NCI-H2081 (cell line): Measurements from ENCODE around the gene ACVR1B.
A peak's percentile ranks its signal among the peaks of the same experiment; 100 is the strongest.

Experiments used
- DNase-seq, 2 experiments: peaks; one replicate each; lab custom pipeline; 2025; lab: John Stamatoyannopoulos, UW

The ACVR1B gene

DNA sequence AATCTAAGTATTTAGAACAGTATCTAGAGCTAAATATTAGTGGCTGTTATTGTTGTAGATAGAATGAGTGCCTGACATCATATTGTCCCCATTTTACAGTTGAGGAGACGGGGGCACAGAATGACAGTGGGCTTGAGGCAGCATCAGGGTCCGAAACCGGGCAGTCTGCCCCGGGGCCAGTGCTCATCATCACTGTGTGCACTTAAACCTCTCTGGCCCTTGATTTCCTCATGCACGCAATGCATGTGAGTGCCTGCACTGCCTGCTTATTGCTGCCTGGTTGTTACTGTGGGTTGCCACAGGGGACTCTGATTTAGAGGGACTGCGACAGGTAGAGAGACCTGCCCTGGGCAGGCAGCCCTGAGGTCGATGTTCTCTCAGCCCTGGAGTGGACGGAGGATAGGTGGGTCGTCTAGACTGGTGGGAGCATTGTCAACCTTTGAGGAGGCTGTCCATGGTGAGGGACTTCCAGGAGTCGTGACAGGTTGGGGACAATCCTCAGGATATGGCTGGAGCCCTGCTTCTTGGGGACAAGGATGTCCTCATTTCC, 34.4 kb upstream of the ACVR1B start:
- no peak for DNase-seq

DNA sequence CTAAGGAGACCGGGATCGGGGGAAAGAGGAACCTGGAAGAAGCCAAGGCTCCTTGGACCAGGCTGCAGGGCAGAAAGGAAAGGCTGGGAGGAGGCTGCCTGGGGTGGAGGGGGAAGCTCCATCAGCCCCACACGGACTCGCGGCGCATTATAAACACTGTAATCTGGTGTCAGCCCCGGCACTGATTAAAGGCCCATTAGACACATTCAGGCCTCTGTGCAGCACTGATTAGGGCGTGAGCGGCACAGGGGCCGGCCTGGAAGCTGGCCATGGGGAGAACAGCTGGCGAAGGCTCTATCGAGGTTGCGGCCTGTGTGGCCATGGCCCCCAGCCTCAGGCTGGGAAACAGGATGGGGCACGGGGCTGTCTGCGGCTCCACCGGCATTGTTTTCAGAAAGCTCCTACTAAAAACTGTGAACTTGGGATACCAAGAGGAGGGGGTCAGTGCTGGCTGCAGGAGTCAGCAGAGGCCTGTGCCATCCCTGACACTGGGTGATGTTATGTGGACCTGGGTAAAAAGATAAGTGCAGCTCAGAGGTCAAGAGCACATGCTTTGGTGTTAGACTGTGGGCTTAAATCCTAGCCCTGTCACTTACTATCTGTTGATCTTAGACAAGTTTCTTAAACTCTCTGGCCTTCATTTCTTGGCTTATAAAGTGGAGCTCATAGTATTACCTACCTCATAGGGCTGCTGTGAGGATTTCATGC, 33.6 kb upstream of the ACVR1B start:
- DNase-seq = peak in 1 of 2 experiments; percentile 19

GRCh38 chr12:51920046-51920445, 31.5 kb upstream of the ACVR1B start:
- DNase-seq = no peak

DNA sequence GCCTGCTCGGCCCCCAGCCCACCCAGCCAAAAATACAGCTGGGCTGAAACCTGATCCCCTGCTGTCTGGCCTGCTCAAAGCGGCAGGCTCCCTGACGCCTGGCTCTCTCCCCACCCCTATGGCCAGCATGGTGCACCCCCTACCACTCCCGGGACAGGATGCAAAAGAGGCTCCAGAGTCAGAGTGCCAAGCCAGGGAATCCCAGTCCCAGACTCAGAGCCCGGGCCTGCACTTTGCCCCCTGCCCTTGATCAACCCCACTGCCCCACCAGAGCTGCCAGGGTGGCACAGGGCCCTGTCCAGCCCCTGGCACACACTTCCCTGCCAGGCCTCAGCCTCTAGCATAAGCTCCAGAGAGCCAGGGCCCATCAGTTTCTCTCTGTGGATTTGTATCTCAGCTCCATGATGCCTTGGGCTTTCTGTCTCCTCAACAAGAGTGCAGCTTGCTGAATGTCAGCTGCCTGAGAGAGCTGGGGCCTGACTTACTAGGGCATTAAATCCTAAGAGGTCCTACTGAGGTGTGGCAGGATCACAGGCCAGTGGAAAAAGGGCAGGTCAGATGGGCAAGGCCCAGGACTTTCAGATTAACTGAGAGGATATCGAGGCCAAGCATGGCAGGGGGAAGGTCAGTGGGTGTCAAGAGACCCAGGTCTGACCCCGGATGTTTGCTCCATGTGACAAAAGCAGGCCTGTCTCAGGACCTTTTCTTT, 30.3 kb upstream of the ACVR1B start:
- DNase-seq = no peak

GRCh38 chr12:51922146-51922545, 29.4 kb upstream of the ACVR1B start:
- no peak for DNase-seq

- DNase-seq = no peak
Measured at GRCh38 chr12:51922762-51923505, 28.6 kb upstream of the ACVR1B start.

- no peak for DNase-seq
Measured at GRCh38 chr12:51923506-51924365, 27.8 kb upstream of the ACVR1B start.

DNA sequence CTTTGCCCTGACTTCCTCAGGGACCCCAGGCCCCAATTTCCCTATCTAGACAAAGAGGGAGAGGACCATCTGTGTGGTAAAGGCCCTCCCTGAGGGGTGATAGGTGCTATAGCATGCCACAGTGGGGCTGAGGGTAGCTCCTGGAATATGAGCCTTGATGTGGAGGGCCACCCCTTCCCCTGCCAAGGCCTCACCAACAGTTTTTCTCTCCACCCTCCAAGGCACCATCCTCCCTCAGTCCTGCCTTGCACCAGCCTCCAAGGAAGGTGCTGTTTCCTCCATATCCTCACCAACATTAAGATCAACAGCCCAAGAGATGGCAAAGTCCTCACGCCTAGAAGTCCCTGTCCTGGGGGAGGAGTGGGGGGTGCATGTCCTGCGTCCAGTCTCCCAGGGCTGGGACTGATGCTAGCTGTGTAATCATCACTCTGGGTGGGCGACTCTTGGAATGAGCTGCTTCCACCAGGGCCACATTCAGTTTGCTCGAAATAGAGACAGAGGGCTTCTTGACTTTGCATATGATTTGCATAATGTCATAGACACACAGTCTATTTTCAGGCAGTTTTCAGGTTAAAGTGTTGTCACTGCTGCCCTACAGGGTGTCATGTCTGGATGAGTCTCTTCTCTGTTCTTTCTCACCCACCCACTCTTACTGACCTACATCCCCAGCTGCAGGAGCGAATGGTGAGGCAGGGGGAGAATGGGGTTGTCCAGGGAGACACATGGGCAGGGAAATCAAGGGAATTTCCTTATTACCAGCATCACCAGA, 26.8 kb upstream of the ACVR1B start:
- no peak for DNase-seq

- no peak for DNase-seq
Measured at GRCh38 chr12:51925346-51926063, 26.0 kb upstream of the ACVR1B start.

DNA sequence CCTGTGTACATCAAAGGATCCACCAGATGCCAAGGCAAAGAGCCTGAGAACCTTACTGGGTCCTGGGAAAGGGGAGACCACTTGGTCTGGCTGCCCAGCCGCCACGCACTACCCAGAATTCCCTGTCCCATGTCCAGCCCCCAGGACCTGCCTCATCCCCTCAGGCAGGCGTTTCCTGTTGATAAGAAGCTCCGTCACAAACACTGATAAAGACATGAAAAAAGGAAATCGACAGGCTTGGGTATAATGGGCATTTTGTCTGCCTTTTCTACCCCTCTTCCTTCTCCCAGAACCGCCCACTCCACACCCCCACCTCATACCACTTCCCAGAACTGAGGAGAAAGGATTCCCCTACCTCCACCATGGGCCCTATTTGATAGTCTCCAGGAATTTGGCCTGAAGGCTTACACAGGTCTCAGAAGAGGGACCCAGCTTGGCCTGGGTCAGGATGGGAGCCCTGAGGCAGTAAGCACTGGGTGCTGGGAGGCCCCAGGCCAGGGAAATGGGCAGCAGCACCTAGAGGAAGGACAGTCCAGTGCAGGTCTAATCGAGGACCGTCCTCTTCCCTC, 25.4 kb upstream of the ACVR1B start:
- no peak for DNase-seq

DNA sequence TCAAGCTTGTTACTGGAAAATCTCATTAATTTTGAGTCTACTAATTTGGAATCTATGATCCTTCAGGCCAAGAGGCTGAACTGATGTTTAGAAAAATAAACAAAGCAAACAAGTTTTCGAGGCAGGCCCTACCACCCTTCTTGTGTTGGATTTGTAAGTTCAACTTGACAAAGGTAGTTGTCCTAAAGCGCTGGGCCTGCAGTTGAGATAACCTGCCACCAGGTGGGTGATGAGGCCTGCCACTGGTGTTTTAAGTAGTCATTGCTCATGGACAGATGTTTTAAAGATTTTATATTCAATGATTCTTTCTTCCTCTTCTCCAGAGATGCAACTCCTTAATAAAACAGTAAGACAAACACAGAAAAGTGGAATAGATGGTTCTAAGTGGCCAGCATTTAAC, 24.8 kb upstream of the ACVR1B start:
- DNase-seq = no peak

DNA sequence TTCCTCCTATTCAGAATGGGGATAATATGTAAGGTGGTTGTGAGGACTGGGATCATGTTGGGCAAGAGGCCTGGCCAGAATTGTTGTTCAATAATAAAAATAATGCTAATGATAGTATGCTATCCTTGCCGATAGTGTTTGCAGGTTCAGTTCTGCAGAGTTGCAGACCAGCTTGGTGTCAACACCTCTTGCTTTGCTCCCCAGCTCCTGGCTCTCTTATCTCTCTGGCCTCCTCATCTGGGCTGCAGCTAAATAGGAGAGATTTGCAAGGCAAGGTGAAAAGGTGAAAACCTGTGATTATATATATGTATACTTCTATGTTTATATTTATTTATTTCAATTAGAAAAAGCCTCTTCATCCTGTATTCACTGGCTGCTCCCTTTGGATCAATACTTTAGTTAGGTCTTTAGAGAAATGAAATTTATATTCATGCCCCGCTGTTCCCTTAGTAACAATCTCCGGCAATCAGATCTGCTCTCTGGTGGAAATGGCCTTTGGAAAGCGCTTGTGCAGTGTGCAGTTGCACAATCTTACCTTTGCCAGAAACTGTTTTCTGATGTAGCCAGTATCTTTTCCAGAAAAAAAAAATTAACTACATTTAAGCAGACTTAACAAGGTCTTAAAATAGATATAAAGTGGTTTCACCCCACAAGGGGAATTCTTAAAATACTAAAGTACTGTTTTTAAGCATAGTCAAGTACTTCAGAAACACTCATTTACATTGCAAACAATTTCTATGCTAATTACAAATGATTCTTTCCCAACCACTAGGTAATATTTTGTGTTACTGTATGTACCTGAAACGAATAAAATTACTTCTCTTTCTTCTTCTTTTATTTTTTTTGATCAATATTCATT, 19.1 kb upstream of the ACVR1B start:
- DNase-seq = no peak

DNA sequence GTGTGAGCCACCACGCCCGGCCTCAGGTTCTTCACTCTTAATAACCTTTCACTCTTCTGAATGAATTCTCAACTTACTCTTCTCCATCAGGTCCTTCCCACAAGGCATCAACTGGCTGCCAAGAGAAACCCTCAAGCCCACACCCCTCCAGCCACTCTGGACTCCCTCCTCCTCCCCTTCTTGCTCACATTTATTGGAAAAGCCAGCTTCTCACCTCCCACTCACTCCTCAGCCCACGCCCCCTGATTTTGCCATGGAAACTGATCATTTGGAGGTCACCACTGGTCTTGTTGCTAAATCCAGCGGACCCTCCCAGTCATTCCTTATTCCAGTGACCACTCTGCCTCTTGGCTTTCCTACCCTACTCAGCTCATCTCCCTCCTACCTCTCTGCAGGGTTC, 17.4 kb upstream of the ACVR1B start:
- DNase-seq = no peak

- DNase-seq = no peak
Measured at GRCh38 chr12:51937926-51938325, 13.6 kb upstream of the ACVR1B start.

GRCh38 chr12:51938726-51939125, 12.8 kb upstream of the ACVR1B start:
- DNase-seq = no peak

- DNase-seq = no peak
Measured at GRCh38 chr12:51941011-51941581, 10.4 kb upstream of the ACVR1B start.

DNA sequence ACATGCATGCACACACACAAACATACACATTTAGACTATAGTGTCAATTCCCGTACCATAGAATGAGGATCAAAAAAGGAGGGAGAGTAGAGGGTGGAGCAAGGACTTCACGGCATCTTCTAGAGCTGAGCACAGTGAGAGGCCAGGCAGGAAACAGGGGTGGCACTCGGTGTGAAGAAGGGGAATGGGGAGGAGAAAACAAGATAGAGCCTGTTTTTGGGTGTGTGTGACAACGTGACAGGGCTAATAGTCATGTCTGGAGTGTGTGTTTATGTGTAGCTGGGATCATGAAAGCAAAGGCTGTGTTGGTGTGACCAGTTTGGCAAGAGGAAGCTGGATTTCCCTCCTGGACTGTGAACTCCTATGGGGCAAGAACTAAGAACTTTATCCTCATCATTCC, 9.9 kb upstream of the ACVR1B start:
- DNase-seq = no peak

GRCh38 chr12:51942056-51942455, 9.4 kb upstream of the ACVR1B start:
- DNase-seq = no peak
